GM21447 (cell line): ENCODE measurements around the gene MFSD2A.
"Not testable (repeated sequence)": the region's sequence is repeated elsewhere in the genome, so short reads cannot be mapped to it uniquely, and the experiment has no call there.

Source experiments
- ATAC-seq: cut with Tn5 transposase; IDR thresholded peaks from one replicate; pipeline ENCODE4 v1.9.1; 2021; ENCODE audit not compliant: unreplicated experiment

The MFSD2A gene

GRCh38 chr1:39940253-39940652 lies 14.7 kb upstream of the MFSD2A start:
- no peak for ATAC-seq

GRCh38 chr1:39940980-39941871 lies 13.7 kb upstream of the MFSD2A start:
- no peak for ATAC-seq

GRCh38 chr1:39943471-39944290 lies 11.3 kb upstream of the MFSD2A start:
- ATAC-seq = no peak

GRCh38 chr1:39944410-39945112 lies 10.4 kb upstream of the MFSD2A start:
- no peak for ATAC-seq

- no peak for ATAC-seq
Measured at GRCh38 chr1:39946216-39946615, 8.7 kb upstream of the MFSD2A start.

GRCh38 chr1:39947260-39947659 lies 7.7 kb upstream of the MFSD2A start:
- no peak for ATAC-seq

- ATAC-seq = no peak
Measured at GRCh38 chr1:39949891-39950290, 5.1 kb upstream of the MFSD2A start.

- ATAC-seq = no peak
Measured at GRCh38 chr1:39951926-39952325, 3.0 kb upstream of the MFSD2A start.

- no peak for ATAC-seq
Measured at GRCh38 chr1:39952359-39953110, 2.4 kb upstream of the MFSD2A start.

- ATAC-seq = no peak
Measured at GRCh38 chr1:39954324-39954869, 548 bp upstream of the MFSD2A start.

- ATAC-seq = peak; percentile 43
Measured at GRCh38 chr1:39955547-39956539, 898 bp downstream of the MFSD2A start.

- no peak for ATAC-seq
Measured at GRCh38 chr1:39957299-39958015, 2.5 kb downstream of the MFSD2A start.

- no peak for ATAC-seq
Measured at GRCh38 chr1:39958403-39959200, 3.7 kb downstream of the MFSD2A start.

GRCh38 chr1:39959651-39960333 lies 4.8 kb downstream of the MFSD2A start:
- no peak for ATAC-seq

- no peak for ATAC-seq
Measured at GRCh38 chr1:39960431-39960958, 5.5 kb downstream of the MFSD2A start.

GRCh38 chr1:39962450-39962825 lies 7.5 kb downstream of the MFSD2A start:
- ATAC-seq = no peak

- not testable (repeated sequence) for ATAC-seq
Measured at GRCh38 chr1:39962964-39963363, 8.0 kb downstream of the MFSD2A start.
